ENCODE data around the gene DCP1A.
"Not testable (repeated sequence)": the region's sequence is repeated elsewhere in the genome, so short reads cannot be mapped to it uniquely, and the experiment has no call there.

The DCP1A gene

GRCh38 chr3:53347261-53348064, at the start of gene DCP1A:
Gene DCP1A, minus strand, starts transcription at chr3:53347543. Its CDS starts 26 bp downstream, at chr3:53347517.
- DNase-seq (ENCODE audit: low spot score) = peak; percentile 95

- DNase-seq (ENCODE audit: low spot score) = no peak
Observed at GRCh38 chr3:53384465-53385423, 37.4 kb upstream of the DCP1A start.

GRCh38 chr3:53382106-53382505, 34.8 kb upstream of the DCP1A start:
- no peak for DNase-seq (ENCODE audit: low spot score)

- DNase-seq (ENCODE audit: low spot score) = no peak
Observed at GRCh38 chr3:53380306-53380705, 33.0 kb upstream of the DCP1A start.

- no peak for DNase-seq (ENCODE audit: low spot score)
Observed at GRCh38 chr3:53379898-53380297, 32.6 kb upstream of the DCP1A start.

- no peak for DNase-seq (ENCODE audit: low spot score)
Observed at GRCh38 chr3:53377794-53378193, 30.5 kb upstream of the DCP1A start.

- no peak for DNase-seq (ENCODE audit: low spot score)
Observed at GRCh38 chr3:53376679-53377078, 29.3 kb upstream of the DCP1A start.

GRCh38 chr3:53375019-53375418, 27.7 kb upstream of the DCP1A start:
- DNase-seq (ENCODE audit: low spot score) = peak; percentile 21

GRCh38 chr3:53370719-53371118, 23.4 kb upstream of the DCP1A start:
- not testable (repeated sequence) for DNase-seq (ENCODE audit: low spot score)

- no peak for DNase-seq (ENCODE audit: low spot score)
Observed at GRCh38 chr3:53361852-53362251, 14.5 kb upstream of the DCP1A start.

GRCh38 chr3:53357458-53357857, 10.1 kb upstream of the DCP1A start:
- DNase-seq (ENCODE audit: low spot score) = no peak

- no peak for DNase-seq (ENCODE audit: low spot score)
Observed at GRCh38 chr3:53354945-53355498, 7.7 kb upstream of the DCP1A start.

- no peak for DNase-seq (ENCODE audit: low spot score)
Observed at GRCh38 chr3:53353202-53353601, 5.9 kb upstream of the DCP1A start.

GRCh38 chr3:53350652-53351051, 3.3 kb upstream of the DCP1A start:
- DNase-seq (ENCODE audit: low spot score) = no peak

GRCh38 chr3:53348118-53348517, 775 bp upstream of the DCP1A start:
- not testable (repeated sequence) for DNase-seq (ENCODE audit: low spot score)

- no peak for DNase-seq (ENCODE audit: low spot score)
Observed at GRCh38 chr3:53346922-53347260, 452 bp downstream of the DCP1A start.

GRCh38 chr3:53346514-53346913, 829 bp downstream of the DCP1A start:
- DNase-seq (ENCODE audit: low spot score) = no peak

- no peak for DNase-seq (ENCODE audit: low spot score)
Observed at GRCh38 chr3:53342353-53342752, 5.0 kb downstream of the DCP1A start.

- no peak for DNase-seq (ENCODE audit: low spot score)
Observed at GRCh38 chr3:53337167-53337940, 10.0 kb downstream of the DCP1A start.

- no peak for DNase-seq (ENCODE audit: low spot score)
Observed at GRCh38 chr3:53334742-53335141, 12.6 kb downstream of the DCP1A start.

- DNase-seq (ENCODE audit: low spot score) = no peak
Observed at GRCh38 chr3:53331871-53332270, 15.5 kb downstream of the DCP1A start.

- no peak for DNase-seq (ENCODE audit: low spot score)
Observed at GRCh38 chr3:53329897-53330296, 17.4 kb downstream of the DCP1A start.

Measured in CD4-positive, alpha-beta T cell treated with Interleukin-15 for 4 hours (primary cell).